Epithelial cell of esophagus (primary cell): ENCODE measurements around the gene SS18L1.

Source experiments
- DNase-seq: peaks from one replicate; pipeline ENCODE4 v3.0.0; 2010; ENCODE audit warnings: low read depth
- H3K4me3 ChIP-seq: 2 replicates; pipeline ENCODE4 v1.5.1; 2011; ENCODE audit warnings: mild to moderate bottlenecking, low read length, control low read depth
- CTCF ChIP-seq: IDR thresholded peaks from 2 replicates; pipeline ENCODE4 v1.5.1; 2011; ENCODE audit warnings: low read depth, mild to moderate bottlenecking, low read length, control low read depth, inconsistent platforms; ENCODE audit not compliant: insufficient read depth; ENCODE audit errors: missing control alignments

SS18L1 gene

GRCh38 chr20:62208061-62208794 lies 64.7 kb downstream of the SS18L1 start:
- no peak overlapping the region for H3K4me3 ChIP-seq
- no peak for DNase-seq
- no peak for TF ChIP-seq CTCF

- peak; percentile 20 for TF ChIP-seq CTCF
- H3K4me3 ChIP-seq = no peak overlapping the region
- DNase-seq = no peak
Observed at GRCh38 chr20:62208795-62209755, 65.5 kb downstream of the SS18L1 start.

GRCh38 chr20:62209850-62210495 lies 66.4 kb downstream of the SS18L1 start:
- DNase-seq = no peak
- no peak for TF ChIP-seq CTCF
- H3K4me3 ChIP-seq = no peak overlapping the region

- DNase-seq = no peak
- TF ChIP-seq CTCF = no peak
- no peak overlapping the region for H3K4me3 ChIP-seq
Observed at GRCh38 chr20:62210496-62210855, 66.9 kb downstream of the SS18L1 start.

GRCh38 chr20:62211216-62211615 lies 67.6 kb downstream of the SS18L1 start:
- H3K4me3 ChIP-seq = no peak overlapping the region
- DNase-seq = no peak
- no peak for TF ChIP-seq CTCF

GRCh38 chr20:62211769-62212288 lies 68.3 kb downstream of the SS18L1 start:
- H3K4me3 ChIP-seq = no peak overlapping the region
- DNase-seq = no peak
- TF ChIP-seq CTCF = no peak
